GM23338 (cell line): ENCODE measurements around the gene SPATA25. TPM values are rescaled to one million over a fixed set of nuclear protein-coding genes. Genes with fewer than 3 reads are reported as not detected.

ENCODE experiments used
- ATAC-seq: fragments of 200-7000 bp; cut with Tn5 transposase; 3 replicates; pipeline ENCODE4 v1.9.1; 2020
- DNase-seq: peaks from one replicate; pipeline ENCODE4 v3.0.0-alpha.2; 2015; ENCODE audit warnings: low spot score
- H2AFZ ChIP-seq: fragments of 200-600 bp; sonication (generic); 2 replicates; pipeline ENCODE4 v1.8.0; 2016; ENCODE audit warnings: antibody characterized with exemption, mild to moderate bottlenecking, moderate library complexity
- H3F3A ChIP-seq: fragments of 200-600 bp; sonication (generic); replicated peaks from 2 replicates; pipeline ENCODE4 v1.8.0; 2017; ENCODE audit warnings: antibody characterized with exemption, mixed run types, low read depth
- H3K27ac ChIP-seq: fragments of 200-600 bp; sonication (generic); 2 replicates; pipeline ENCODE4 v1.6.1; 2016; ENCODE audit warnings: low read depth
- H3K27me3 ChIP-seq: fragments of 200-600 bp; sonication (generic); 2 replicates; pipeline ENCODE4 v1.8.0; 2016; ENCODE audit warnings: mild to moderate bottlenecking, mixed run types, moderate library complexity; ENCODE audit not compliant: insufficient read depth
- H3K36me3 ChIP-seq: fragments of 200-600 bp; sonication (generic); 2 replicates; pipeline ENCODE4 v1.8.0; 2016; ENCODE audit warnings: mild to moderate bottlenecking; ENCODE audit not compliant: insufficient read depth
- H3K4me1 ChIP-seq: fragments of 200-600 bp; sonication (generic); 2 replicates; pipeline ENCODE4 v1.8.0; 2016; ENCODE audit warnings: mild to moderate bottlenecking, moderate library complexity; ENCODE audit not compliant: insufficient read depth
- H3K4me2 ChIP-seq: fragments of 200-600 bp; sonication (generic); 2 replicates; pipeline ENCODE4 v1.7.1; 2017; ENCODE audit warnings: mixed run types
- H3K4me3 ChIP-seq: fragments of 200-600 bp; sonication (generic); 2 replicates; pipeline ENCODE4 v1.6.1; 2016; ENCODE audit warnings: mixed run types
- H3K79me2 ChIP-seq: fragments of 200-600 bp; sonication (generic); replicated peaks from 2 replicates; pipeline ENCODE4 v1.8.0; 2017; ENCODE audit warnings: mild to moderate bottlenecking; ENCODE audit not compliant: insufficient read depth
- H3K9me2 ChIP-seq: fragments of 200-600 bp; sonication (generic); 2 replicates; pipeline ENCODE4 v1.8.0; 2017; ENCODE audit not compliant: insufficient read depth
- H4K20me1 ChIP-seq: fragments of 200-600 bp; sonication (generic); replicated peaks from 2 replicates; pipeline ENCODE4 v1.8.0; 2017; ENCODE audit warnings: mild to moderate bottlenecking; ENCODE audit not compliant: insufficient read depth
- H3K27ac Mint-ChIP-seq: 2 replicates; pipeline ENCODE4 v1.8.0; 2020; ENCODE audit warnings: inconsistent platforms, mild to moderate bottlenecking, moderate library complexity, mixed read lengths
- H3K27me3 Mint-ChIP-seq: 3 replicates; pipeline ENCODE4 v1.8.0; 2022; ENCODE audit warnings: low read depth, mild to moderate bottlenecking, moderate library complexity, mixed read lengths, inconsistent platforms; ENCODE audit not compliant: insufficient read depth, poor library complexity
- H3K36me3 Mint-ChIP-seq: 3 replicates; pipeline ENCODE4 v1.8.0; 2021; ENCODE audit warnings: low read depth, mild to moderate bottlenecking, inconsistent platforms, moderate library complexity, mixed read lengths
- H3K4me1 Mint-ChIP-seq: 3 replicates; pipeline ENCODE4 v1.8.0; 2020; ENCODE audit warnings: mild to moderate bottlenecking, inconsistent platforms, mixed read lengths
- H3K4me3 Mint-ChIP-seq: 3 replicates; pipeline ENCODE4 v1.8.0; 2021; ENCODE audit warnings: moderate library complexity, mild to moderate bottlenecking, inconsistent platforms, mixed read lengths
- H3K9me3 Mint-ChIP-seq: 3 replicates; pipeline ENCODE4 v1.8.0; 2020; ENCODE audit warnings: moderate library complexity, mild to moderate bottlenecking, inconsistent platforms, mixed read lengths
- EZH2 ChIP-seq: fragments of 200-600 bp; sonication (generic); IDR thresholded peaks from one replicate; pipeline ENCODE4 v1.8.0; 2017; ENCODE audit warnings: antibody characterized with exemption, mild to moderate bottlenecking, low read depth; ENCODE audit not compliant: unreplicated experiment
- EZH2phosphoT487 ChIP-seq: fragments of 200-600 bp; sonication (generic); IDR thresholded peaks from one replicate; pipeline ENCODE4 v1.8.1; 2018; ENCODE audit warnings: antibody characterized with exemption; ENCODE audit not compliant: unreplicated experiment
- NANOG ChIP-seq: IDR thresholded peaks from 2 replicates; pipeline ENCODE4 v1.6.1; 2016; ENCODE audit warnings: antibody characterized with exemption, borderline replicate concordance
- STAT1 ChIP-seq: IDR thresholded peaks from one replicate; pipeline ENCODE4 v1.6.1; 2016; ENCODE audit warnings: antibody characterized with exemption; ENCODE audit not compliant: unreplicated experiment
- ZNF114 ChIP-seq: fragments of 250-450 bp; sonication (Bioruptor Pico); IDR thresholded peaks from 2 replicates; pipeline ENCODE4 v1.5.0; 2020; ENCODE audit warnings: mild to moderate bottlenecking, moderate library complexity
- ZNF331 ChIP-seq: fragments of 250-450 bp; sonication (Bioruptor Pico); IDR thresholded peaks from 2 replicates; pipeline ENCODE4 v1.5.0; 2020; ENCODE audit warnings: low read depth, mild to moderate bottlenecking, moderate library complexity
- polyA plus RNA-seq: library from polyadenylated mRNA; unstranded; fragments of >200 nt; fragmentation: Nextera tagmentation; extraction: Ambion mirVana; gene quantifications from 2 replicates; pipeline ENCODE4 v1.2.1, GENCODE V29; 2016
- total RNA-seq: library from RNA; depleted of rRNA; stranded (reverse); fragments of >200 nt; shearing (Covaris generic); gene quantifications from 2 replicates; pipeline ENCODE4 v1.2.3, GENCODE V29; 2014
- TF ChIP-seq, protein P1 (sequence below): IDR thresholded peaks from one replicate; pipeline ENCODE4 v1.6.1; 2018; ENCODE audit warnings: antibody characterized with exemption; ENCODE audit not compliant: unreplicated experiment
- TF ChIP-seq, protein P2 (sequence below), 2 experiments: fragments of 200-600 bp in 1 of 2; sonication (generic) in 1 of 2; conservative IDR thresholded peaks; 2 replicates each; pipeline versions ENCODE4 v1.5.1 to v1.6.1; 2016 to 2017; ENCODE audit warnings: antibody characterized with exemption in 2 of 2, low read depth in 2 of 2, mild to moderate bottlenecking in 2 of 2, moderate library complexity in 1 of 2
- TF ChIP-seq, protein P3 (sequence below): fragments of 250-450 bp; sonication (Bioruptor Pico); IDR thresholded peaks from 2 replicates; pipeline ENCODE4 v1.5.0; 2020; ENCODE audit warnings: mild to moderate bottlenecking, moderate library complexity

SPATA25 gene
- total and polyA plus RNA-seq, 2 experiments from 2014 or later = 7.5 TPM; not detected in 1

DNA sequence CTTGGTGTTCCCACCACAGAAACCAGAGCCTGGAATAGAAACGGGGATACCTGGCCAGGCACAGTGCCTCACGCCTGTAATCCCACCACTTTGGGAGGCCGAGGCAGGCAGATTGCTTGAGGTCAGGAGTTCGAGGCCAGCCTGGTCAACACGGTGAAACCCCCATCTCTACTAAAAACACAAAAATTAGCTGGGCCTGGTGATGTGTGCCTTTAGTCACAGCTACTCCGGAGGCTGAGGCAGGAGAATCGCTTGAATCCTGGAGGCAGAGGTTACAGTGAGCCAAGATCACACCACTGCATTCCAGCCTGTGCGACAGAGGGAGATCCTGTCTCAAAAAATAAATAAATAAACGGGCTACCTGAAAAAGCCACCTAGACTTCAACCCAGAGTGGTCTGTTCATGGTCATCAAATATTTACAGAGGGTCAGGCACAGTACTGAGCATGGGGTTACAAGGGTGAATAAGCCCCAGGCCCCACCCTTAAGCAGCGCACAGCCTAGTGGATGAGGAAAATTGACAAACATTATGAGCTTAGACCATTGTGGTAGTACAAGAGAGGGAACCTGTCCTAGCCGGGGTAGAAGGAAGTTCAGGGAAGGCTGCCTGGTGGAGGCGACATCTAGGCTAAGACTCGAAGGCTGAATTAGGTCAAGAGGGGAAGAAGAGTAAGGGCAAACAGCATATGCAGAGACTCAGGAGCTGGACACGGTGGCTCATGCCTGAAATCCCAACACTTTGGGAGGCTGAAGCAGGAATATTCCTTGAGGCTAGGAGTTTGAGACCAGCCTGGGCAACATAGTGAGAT lies 39.9 kb upstream of the SPATA25 start (continued):
- TF ChIP-seq, protein P1, sequence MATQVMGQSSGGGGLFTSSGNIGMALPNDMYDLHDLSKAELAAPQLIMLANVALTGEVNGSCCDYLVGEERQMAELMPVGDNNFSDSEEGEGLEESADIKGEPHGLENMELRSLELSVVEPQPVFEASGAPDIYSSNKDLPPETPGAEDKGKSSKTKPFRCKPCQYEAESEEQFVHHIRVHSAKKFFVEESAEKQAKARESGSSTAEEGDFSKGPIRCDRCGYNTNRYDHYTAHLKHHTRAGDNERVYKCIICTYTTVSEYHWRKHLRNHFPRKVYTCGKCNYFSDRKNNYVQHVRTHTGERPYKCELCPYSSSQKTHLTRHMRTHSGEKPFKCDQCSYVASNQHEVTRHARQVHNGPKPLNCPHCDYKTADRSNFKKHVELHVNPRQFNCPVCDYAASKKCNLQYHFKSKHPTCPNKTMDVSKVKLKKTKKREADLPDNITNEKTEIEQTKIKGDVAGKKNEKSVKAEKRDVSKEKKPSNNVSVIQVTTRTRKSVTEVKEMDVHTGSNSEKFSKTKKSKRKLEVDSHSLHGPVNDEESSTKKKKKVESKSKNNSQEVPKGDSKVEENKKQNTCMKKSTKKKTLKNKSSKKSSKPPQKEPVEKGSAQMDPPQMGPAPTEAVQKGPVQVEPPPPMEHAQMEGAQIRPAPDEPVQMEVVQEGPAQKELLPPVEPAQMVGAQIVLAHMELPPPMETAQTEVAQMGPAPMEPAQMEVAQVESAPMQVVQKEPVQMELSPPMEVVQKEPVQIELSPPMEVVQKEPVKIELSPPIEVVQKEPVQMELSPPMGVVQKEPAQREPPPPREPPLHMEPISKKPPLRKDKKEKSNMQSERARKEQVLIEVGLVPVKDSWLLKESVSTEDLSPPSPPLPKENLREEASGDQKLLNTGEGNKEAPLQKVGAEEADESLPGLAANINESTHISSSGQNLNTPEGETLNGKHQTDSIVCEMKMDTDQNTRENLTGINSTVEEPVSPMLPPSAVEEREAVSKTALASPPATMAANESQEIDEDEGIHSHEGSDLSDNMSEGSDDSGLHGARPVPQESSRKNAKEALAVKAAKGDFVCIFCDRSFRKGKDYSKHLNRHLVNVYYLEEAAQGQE = no peak

DNA sequence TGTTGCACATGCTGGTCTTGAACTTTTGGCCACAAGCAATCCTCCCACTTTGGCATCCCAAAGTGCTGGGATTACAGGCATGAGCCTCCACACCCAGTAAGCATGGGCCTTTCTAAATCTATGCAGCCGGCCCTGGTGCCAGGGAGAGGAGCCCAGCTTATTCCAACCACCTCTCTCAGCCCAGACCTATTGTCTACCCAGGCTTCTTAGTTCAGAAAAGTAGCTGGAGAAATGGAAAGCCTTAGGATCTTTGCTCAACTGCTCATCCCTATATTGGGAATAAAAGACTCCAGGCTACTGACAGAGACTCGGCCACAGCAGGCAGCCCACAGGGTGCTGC lies 39.3 kb upstream of the SPATA25 start:
- no peaks in the 10 kb centered on the region; the same call in 2 of the 3 replicates for H3K36me3 Mint-ChIP-seq
- peaks cover 11% of the 10 kb centered on the region for H3K27me3 Mint-ChIP-seq
- no peak overlapping the region for H3K4me2 ChIP-seq
- no peaks in the 10 kb centered on the region for H4K20me1 ChIP-seq
- no peaks in the 10 kb centered on the region for H3K36me3 ChIP-seq
- H3K4me1 ChIP-seq = no peaks in the 10 kb centered on the region
- ATAC-seq (no peak), DNase-seq (no peak)
- H2AFZ ChIP-seq = no peak overlapping the region
- H3K27ac ChIP-seq = no peak overlapping the region
- H3K27me3 ChIP-seq = no peaks in the 10 kb centered on the region
- H3K9me2 ChIP-seq = no peaks in the 10 kb centered on the region
- H3K4me3 ChIP-seq = no peak overlapping the region
- peak overlapping the region; percentile 0; the same call in 1 of the 2 replicates for H3K27ac Mint-ChIP-seq
- H3F3A ChIP-seq = no peaks in the 10 kb centered on the region
- H3K79me2 ChIP-seq = no peaks in the 10 kb centered on the region
- H3K9me3 Mint-ChIP-seq = no peaks in the 10 kb centered on the region
- H3K4me1 Mint-ChIP-seq = peaks cover 17% of the 10 kb centered on the region
- H3K4me3 Mint-ChIP-seq = no peak overlapping the region
- TF ChIP-seq ZNF114 (CRISPR knock-in tag) (no peak), EZH2phosphoT487 (no peak), NANOG (no peak), ZNF331 (CRISPR knock-in tag) (no peak), EZH2 (no peak), STAT1 (no peak)
- TF ChIP-seq, protein P2, sequence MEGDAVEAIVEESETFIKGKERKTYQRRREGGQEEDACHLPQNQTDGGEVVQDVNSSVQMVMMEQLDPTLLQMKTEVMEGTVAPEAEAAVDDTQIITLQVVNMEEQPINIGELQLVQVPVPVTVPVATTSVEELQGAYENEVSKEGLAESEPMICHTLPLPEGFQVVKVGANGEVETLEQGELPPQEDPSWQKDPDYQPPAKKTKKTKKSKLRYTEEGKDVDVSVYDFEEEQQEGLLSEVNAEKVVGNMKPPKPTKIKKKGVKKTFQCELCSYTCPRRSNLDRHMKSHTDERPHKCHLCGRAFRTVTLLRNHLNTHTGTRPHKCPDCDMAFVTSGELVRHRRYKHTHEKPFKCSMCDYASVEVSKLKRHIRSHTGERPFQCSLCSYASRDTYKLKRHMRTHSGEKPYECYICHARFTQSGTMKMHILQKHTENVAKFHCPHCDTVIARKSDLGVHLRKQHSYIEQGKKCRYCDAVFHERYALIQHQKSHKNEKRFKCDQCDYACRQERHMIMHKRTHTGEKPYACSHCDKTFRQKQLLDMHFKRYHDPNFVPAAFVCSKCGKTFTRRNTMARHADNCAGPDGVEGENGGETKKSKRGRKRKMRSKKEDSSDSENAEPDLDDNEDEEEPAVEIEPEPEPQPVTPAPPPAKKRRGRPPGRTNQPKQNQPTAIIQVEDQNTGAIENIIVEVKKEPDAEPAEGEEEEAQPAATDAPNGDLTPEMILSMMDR (conservative IDR thresholded peaks at IDR 0.05; ENCODE audit: low read depth in 2 of 2) = no peak
- TF ChIP-seq, protein P3, sequence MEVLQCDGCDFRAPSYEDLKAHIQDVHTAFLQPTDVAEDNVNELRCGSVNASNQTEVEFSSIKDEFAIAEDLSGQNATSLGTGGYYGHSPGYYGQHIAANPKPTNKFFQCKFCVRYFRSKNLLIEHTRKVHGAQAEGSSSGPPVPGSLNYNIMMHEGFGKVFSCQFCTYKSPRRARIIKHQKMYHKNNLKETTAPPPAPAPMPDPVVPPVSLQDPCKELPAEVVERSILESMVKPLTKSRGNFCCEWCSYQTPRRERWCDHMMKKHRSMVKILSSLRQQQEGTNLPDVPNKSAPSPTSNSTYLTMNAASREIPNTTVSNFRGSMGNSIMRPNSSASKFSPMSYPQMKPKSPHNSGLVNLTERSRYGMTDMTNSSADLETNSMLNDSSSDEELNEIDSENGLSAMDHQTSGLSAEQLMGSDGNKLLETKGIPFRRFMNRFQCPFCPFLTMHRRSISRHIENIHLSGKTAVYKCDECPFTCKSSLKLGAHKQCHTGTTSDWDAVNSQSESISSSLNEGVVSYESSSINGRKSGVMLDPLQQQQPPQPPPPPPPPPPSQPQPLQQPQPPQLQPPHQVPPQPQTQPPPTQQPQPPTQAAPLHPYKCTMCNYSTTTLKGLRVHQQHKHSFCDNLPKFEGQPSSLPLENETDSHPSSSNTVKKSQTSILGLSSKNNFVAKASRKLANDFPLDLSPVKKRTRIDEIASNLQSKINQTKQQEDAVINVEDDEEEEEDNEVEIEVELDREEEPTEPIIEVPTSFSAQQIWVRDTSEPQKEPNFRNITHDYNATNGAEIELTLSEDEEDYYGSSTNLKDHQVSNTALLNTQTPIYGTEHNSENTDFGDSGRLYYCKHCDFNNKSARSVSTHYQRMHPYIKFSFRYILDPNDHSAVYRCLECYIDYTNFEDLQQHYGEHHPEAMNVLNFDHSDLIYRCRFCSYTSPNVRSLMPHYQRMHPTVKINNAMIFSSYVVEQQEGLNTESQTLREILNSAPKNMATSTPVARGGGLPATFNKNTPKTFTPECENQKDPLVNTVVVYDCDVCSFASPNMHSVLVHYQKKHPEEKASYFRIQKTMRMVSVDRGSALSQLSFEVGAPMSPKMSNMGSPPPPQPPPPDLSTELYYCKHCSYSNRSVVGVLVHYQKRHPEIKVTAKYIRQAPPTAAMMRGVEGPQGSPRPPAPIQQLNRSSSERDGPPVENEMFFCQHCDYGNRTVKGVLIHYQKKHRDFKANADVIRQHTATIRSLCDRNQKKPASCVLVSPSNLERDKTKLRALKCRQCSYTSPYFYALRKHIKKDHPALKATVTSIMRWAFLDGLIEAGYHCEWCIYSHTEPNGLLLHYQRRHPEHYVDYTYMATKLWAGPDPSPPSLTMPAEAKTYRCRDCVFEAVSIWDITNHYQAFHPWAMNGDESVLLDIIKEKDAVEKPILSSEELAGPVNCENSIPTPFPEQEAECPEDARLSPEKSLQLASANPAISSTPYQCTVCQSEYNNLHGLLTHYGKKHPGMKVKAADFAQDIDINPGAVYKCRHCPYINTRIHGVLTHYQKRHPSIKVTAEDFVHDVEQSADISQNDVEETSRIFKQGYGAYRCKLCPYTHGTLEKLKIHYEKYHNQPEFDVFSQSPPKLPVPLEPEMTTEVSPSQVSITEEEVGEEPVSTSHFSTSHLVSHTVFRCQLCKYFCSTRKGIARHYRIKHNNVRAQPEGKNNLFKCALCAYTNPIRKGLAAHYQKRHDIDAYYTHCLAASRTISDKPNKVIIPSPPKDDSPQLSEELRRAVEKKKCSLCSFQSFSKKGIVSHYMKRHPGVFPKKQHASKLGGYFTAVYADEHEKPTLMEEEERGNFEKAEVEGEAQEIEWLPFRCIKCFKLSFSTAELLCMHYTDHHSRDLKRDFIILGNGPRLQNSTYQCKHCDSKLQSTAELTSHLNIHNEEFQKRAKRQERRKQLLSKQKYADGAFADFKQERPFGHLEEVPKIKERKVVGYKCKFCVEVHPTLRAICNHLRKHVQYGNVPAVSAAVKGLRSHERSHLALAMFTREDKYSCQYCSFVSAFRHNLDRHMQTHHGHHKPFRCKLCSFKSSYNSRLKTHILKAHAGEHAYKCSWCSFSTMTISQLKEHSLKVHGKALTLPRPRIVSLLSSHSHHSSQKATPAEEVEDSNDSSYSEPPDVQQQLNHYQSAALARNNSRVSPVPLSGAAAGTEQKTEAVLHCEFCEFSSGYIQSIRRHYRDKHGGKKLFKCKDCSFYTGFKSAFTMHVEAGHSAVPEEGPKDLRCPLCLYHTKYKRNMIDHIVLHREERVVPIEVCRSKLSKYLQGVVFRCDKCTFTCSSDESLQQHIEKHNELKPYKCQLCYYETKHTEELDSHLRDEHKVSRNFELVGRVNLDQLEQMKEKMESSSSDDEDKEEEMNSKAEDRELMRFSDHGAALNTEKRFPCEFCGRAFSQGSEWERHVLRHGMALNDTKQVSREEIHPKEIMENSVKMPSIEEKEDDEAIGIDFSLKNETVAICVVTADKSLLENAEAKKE = no peak
- TF ChIP-seq, protein P1 = no peak
